Upper lobe of left lung (tissue), 4 donors: ENCODE results near the gene LSM10.

Experiments used
- POLR2A ChIP-seq, 4 donors: fragments of 450-650 bp; IDR thresholded peaks; one replicate each; pipeline ENCODE4 v1.5.1; 2016 to 2017; ENCODE audit warnings: antibody characterized with exemption in 4 of 4, mild to moderate bottlenecking in 2 of 4
- POLR2AphosphoS5 ChIP-seq, 2 donors: sonication (generic); formaldehyde crosslinking; IDR thresholded peaks; one replicate each; pipeline ENCODE4 v1.5.1; 2017; ENCODE audit warnings: antibody characterized with exemption in 2 of 2
- TF ChIP-seq, protein P1 (sequence below), 6 experiments: fragments of 450-650 bp in 4 of 6; fragments of 200-600 bp in 2 of 6; sonication (generic) in 2 of 6; IDR thresholded peaks; one replicate each; pipeline ENCODE4 v1.5.1; 2016 to 2019; ENCODE audit warnings: antibody characterized with exemption in 6 of 6

DNA sequence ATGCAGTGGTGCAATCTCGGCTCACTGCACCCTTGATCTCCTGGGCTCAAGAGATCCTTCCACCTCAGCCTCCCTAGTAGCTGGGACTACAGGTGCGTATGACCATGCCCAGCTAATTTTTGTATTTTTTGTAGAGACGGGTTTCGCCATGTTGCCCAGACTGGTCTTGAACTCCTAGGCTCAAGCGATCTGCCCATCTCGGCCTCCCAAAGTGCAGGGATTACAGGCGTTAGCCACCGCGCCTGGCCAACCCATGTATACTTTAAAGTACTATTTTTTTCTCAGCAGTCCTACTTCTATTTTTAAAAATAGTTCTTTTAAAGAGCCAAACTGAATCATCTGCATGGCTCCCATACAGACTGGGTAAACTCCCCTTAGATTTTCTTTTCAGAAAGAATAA, 15.5 kb downstream of the LSM10 start:
- TF ChIP-seq, protein P1, sequence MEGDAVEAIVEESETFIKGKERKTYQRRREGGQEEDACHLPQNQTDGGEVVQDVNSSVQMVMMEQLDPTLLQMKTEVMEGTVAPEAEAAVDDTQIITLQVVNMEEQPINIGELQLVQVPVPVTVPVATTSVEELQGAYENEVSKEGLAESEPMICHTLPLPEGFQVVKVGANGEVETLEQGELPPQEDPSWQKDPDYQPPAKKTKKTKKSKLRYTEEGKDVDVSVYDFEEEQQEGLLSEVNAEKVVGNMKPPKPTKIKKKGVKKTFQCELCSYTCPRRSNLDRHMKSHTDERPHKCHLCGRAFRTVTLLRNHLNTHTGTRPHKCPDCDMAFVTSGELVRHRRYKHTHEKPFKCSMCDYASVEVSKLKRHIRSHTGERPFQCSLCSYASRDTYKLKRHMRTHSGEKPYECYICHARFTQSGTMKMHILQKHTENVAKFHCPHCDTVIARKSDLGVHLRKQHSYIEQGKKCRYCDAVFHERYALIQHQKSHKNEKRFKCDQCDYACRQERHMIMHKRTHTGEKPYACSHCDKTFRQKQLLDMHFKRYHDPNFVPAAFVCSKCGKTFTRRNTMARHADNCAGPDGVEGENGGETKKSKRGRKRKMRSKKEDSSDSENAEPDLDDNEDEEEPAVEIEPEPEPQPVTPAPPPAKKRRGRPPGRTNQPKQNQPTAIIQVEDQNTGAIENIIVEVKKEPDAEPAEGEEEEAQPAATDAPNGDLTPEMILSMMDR (IDR thresholded peaks at IDR 0.05) = no peak
- TF ChIP-seq POLR2AphosphoS5 (IDR thresholded peaks at IDR 0.05) = no peak
- TF ChIP-seq POLR2A (IDR thresholded peaks at IDR 0.05) = no peak
